GM12878 (cell line): Measurements from ENCODE around the gene CD70. TPM values are rescaled to one million over a fixed set of nuclear protein-coding genes. Genes with fewer than 3 reads are reported as not detected.
A peak's percentile ranks its signal among the peaks of the same experiment; 100 is the strongest.

Experiments used
- ASH2L ChIP-seq: fragments of 300-600, 200-600 bp; sonication (generic); IDR thresholded peaks from 2 replicates; pipeline ENCODE4 v1.6.1; 2017; ENCODE audit warnings: low read depth, mild to moderate bottlenecking, borderline replicate concordance
- ATF7 ChIP-seq: fragments of 450-650 bp; IDR thresholded peaks from 2 replicates; pipeline ENCODE4 v1.6.1; 2016; ENCODE audit warnings: low read depth, mild to moderate bottlenecking
- BCLAF1 ChIP-seq: fragments of 450-650 bp; IDR thresholded peaks from 2 replicates; pipeline ENCODE4 v1.6.1; 2017; ENCODE audit warnings: antibody characterized with exemption, mild to moderate bottlenecking, moderate library complexity
- CBFB ChIP-seq: IDR thresholded peaks from 2 replicates; pipeline ENCODE4 v1.6.1; 2016; ENCODE audit warnings: antibody characterized with exemption, low read depth
- CREB1 ChIP-seq: IDR thresholded peaks from 2 replicates; pipeline ENCODE4 v1.6.1; 2012; ENCODE audit warnings: low read depth, mild to moderate bottlenecking, inconsistent platforms
- CTCF ChIP-seq, 3 experiments: IDR thresholded peaks in 2 of 3; conservative IDR thresholded peaks in 1 of 3; 2 replicates each; pipeline ENCODE4 v1.5.1; 2011; ENCODE audit warnings: low read depth in 3 of 3, low read length in 3 of 3, mild to moderate bottlenecking in 3 of 3, control low read depth in 2 of 3, moderate library complexity in 2 of 3, inconsistent platforms in 1 of 3, mixed read lengths in 1 of 3; ENCODE audit not compliant: control insufficient read depth in 2 of 3, insufficient read depth in 1 of 3; ENCODE audit errors: extremely low read depth in 1 of 3
- EED ChIP-seq: sonication (generic); IDR thresholded peaks from 2 replicates; pipeline ENCODE4 v1.6.1; 2016; ENCODE audit warnings: antibody characterized with exemption, low read depth
- EP300 ChIP-seq, 2 experiments: fragments of 150-350 bp in 1 of 2; IDR thresholded peaks; 2 replicates each; pipeline ENCODE4 v1.6.1; 2011 to 2012; ENCODE audit warnings: low read depth in 2 of 2, low read length in 2 of 2, borderline replicate concordance in 1 of 2, improper control_type of control experiment in 1 of 2, inconsistent platforms in 1 of 2; ENCODE audit not compliant: control insufficient read depth in 1 of 2
- FOXM1 ChIP-seq: IDR thresholded peaks from 2 replicates; pipeline ENCODE4 v1.6.1; 2012; ENCODE audit warnings: low read depth, mild to moderate bottlenecking, inconsistent platforms, low read length, moderate library complexity
- HCFC1 ChIP-seq: fragments of 150-350 bp; IDR thresholded peaks from 2 replicates; pipeline ENCODE4 v1.6.1; 2014; ENCODE audit warnings: low read length
- IKZF1 ChIP-seq: fragments of 450-650 bp; conservative IDR thresholded peaks from 2 replicates; pipeline ENCODE4 v1.6.1; 2017; ENCODE audit warnings: antibody characterized with exemption, mild to moderate bottlenecking
- IRF5 ChIP-seq: fragments of 450-650 bp; IDR thresholded peaks from 2 replicates; pipeline ENCODE4 v1.6.1; 2017; ENCODE audit warnings: borderline replicate concordance
- KLF5 ChIP-seq: fragments of 450-650 bp; IDR thresholded peaks from 2 replicates; pipeline ENCODE4 v1.6.1; 2014; ENCODE audit warnings: mild to moderate bottlenecking; ENCODE audit not compliant: partially characterized antibody
- MTA3 ChIP-seq: IDR thresholded peaks from 2 replicates; pipeline ENCODE4 v1.6.1; 2012; ENCODE audit warnings: low read length, inconsistent platforms, borderline replicate concordance
- MYC ChIP-seq: IDR thresholded peaks from 2 replicates; pipeline ENCODE4 v1.6.1; 2011; ENCODE audit warnings: mild to moderate bottlenecking, low read length, moderate library complexity, inconsistent platforms; ENCODE audit not compliant: insufficient read depth, insufficient replicate concordance, insufficient read length, severe bottlenecking
- NR2C1 ChIP-seq: fragments of 450-650 bp; IDR thresholded peaks from 2 replicates; pipeline ENCODE4 v1.6.1; 2017; ENCODE audit warnings: antibody characterized with exemption, mild to moderate bottlenecking, moderate library complexity
- NR2C2 ChIP-seq: IDR thresholded peaks from 2 replicates; pipeline ENCODE4 v1.6.1; 2011; ENCODE audit warnings: borderline replicate concordance, low read depth; ENCODE audit not compliant: control insufficient read depth, insufficient read length
- RBBP5 ChIP-seq: fragments of 200-600 bp; sonication (generic); conservative IDR thresholded peaks from 2 replicates; pipeline ENCODE4 v1.6.1; 2016
- RELA ChIP-seq: fragments of 450-650 bp; IDR thresholded peaks from 2 replicates; pipeline ENCODE4 v1.8.0; 2014; ENCODE audit warnings: borderline replicate concordance; ENCODE audit not compliant: partially characterized antibody
- SMC3 ChIP-seq: IDR thresholded peaks from 2 replicates; pipeline ENCODE4 v1.6.1; 2011; ENCODE audit warnings: low read length, improper control_type of control experiment, borderline replicate concordance
- SREBF1 ChIP-seq: IDR thresholded peaks from 2 replicates; pipeline ENCODE4 v1.6.1; 2012; ENCODE audit warnings: mild to moderate bottlenecking, low read length
- SUZ12 ChIP-seq: fragments of 200-600 bp; sonication (generic); IDR thresholded peaks from one replicate; pipeline ENCODE4 v1.6.1; 2018; ENCODE audit warnings: antibody characterized with exemption, mild to moderate bottlenecking; ENCODE audit not compliant: unreplicated experiment
- TCF12 ChIP-seq: IDR thresholded peaks from 2 replicates; pipeline ENCODE4 v1.6.1; 2011; ENCODE audit warnings: low read depth, mild to moderate bottlenecking, low read length
- TCF3 ChIP-seq: IDR thresholded peaks from 2 replicates; pipeline ENCODE4 v1.6.1; 2012; ENCODE audit warnings: low read depth, mild to moderate bottlenecking, low read length, borderline replicate concordance; ENCODE audit not compliant: insufficient read depth
- USF1 ChIP-seq: IDR thresholded peaks from 2 replicates; pipeline ENCODE4 v1.6.1; 2011; ENCODE audit warnings: borderline replicate concordance, low read depth, mild to moderate bottlenecking, moderate library complexity, mixed read lengths, low read length; ENCODE audit not compliant: insufficient read depth; ENCODE audit errors: extremely low read length
- polyA plus RNA-seq, 11 experiments: library from polyadenylated mRNA; depleted of rRNA in 4 of 11; unstranded in 6 of 11; stranded (reverse) in 5 of 11; fragments of >200 nt; fragmentation: Nextera tagmentation in 4 of 11; fragmentation: Illumina TruSeq in 1 of 11; extraction: Ambion mirVana in 4 of 11; extraction: Trizol in 1 of 11; gene quantifications; 1 replicate in 1 of 11; 2 replicates in 10 of 11; pipeline versions ENCODE4 v1.2.1 to v1.2.3, GENCODE V29; 2011 to 2016; ENCODE audit warnings: inconsistent platforms in 2 of 11, missing spikeins in 2 of 11, low read depth in 1 of 11
- total RNA-seq, 4 experiments: library from RNA; depleted of rRNA in 3 of 4; stranded (reverse); fragments of >200 nt in 3 of 4; fragmentation: Illumina TruSeq in 1 of 4; extraction: Trizol in 1 of 4; gene quantifications; 2 replicates each; pipeline versions ENCODE4 v1.2.1 to v1.2.3, GENCODE V29; 2013 to 2021

The CD70 gene
- total and polyA plus RNA-seq, 10 of the 15 experiments (the other 5 are each of a cell fraction or from before 2014, with no cell fraction given): 16.4 to 441 (median 265) TPM

GRCh38 chr19:6613711-6614110, 22.8 kb upstream of the CD70 start (continued):
- no peak for TF ChIP-seq EP300 (IDR thresholded peaks at IDR 0.05; ENCODE audit: borderline replicate concordance in 1 of 2, control insufficient read depth in 1 of 2, low read depth in 2 of 2, low read length in 2 of 2)
- no peak for TF ChIP-seq SREBF1
- TF ChIP-seq IKZF1: 0 out of 2 replicates have a peak, but pooled peaks have one; percentile 38
- TF ChIP-seq EED: no peak
- peak; percentile 58; the same call in 1 of the 2 replicates for TF ChIP-seq CBFB
- no peak for TF ChIP-seq TCF3
- TF ChIP-seq SMC3: no peak
- TF ChIP-seq CTCF (IDR thresholded peaks at IDR 0.05 in 2 of 3, conservative IDR thresholded peaks at IDR 0.05 in 1 of 3; ENCODE audit: control insufficient read depth in 2 of 3, extremely low read depth in 1 of 3, insufficient read depth in 1 of 3, low read depth in 3 of 3, low read length in 3 of 3): no peak
- peak; percentile 91 for TF ChIP-seq ATF7
- no peak for TF ChIP-seq IRF5
- no peak for TF ChIP-seq MTA3
- no peak for TF ChIP-seq NR2C2
- TF ChIP-seq HCFC1: no peak
- TF ChIP-seq RELA: no peak
- no peak for TF ChIP-seq SUZ12
- TF ChIP-seq FOXM1: peak; percentile 75; the same call in 1 of the 2 replicates
- TF ChIP-seq CREB1: peak; percentile 48; the same call in 1 of the 2 replicates
- no peak for TF ChIP-seq KLF5
- TF ChIP-seq USF1: no peak
- no peak for TF ChIP-seq BCLAF1
- TF ChIP-seq RBBP5: no peak
- TF ChIP-seq ASH2L: no peak
- no peak for TF ChIP-seq MYC
- no peak for TF ChIP-seq TCF12
- no peak for TF ChIP-seq NR2C1
